Myocyte (in vitro differentiated cells): Measurements from ENCODE around the gene FERMT3. TPM values are rescaled to one million over a fixed set of nuclear protein-coding genes. Genes with fewer than 3 reads are reported as not detected.

Experiments used
- DNase-seq: peaks from one replicate; pipeline ENCODE4 v3.0.0-alpha.2; 2012; ENCODE audit warnings: low read depth
- total RNA-seq: library from RNA; depleted of rRNA; stranded (reverse); fragments of >200 nt; gene quantifications from 2 replicates; pipeline ENCODE4 v1.2.3, GENCODE V29; 2014

FERMT3 gene
- total RNA-seq, 1 donor from 2014 or later, result 19.4 TPM

GRCh38 chr11:64233913-64234586 lies 27.5 kb downstream of the FERMT3 start, which contains the start of gene VEGFB:
TSS of gene VEGFB (plus strand) at chr11:64234584. CDS start at chr11:64234834, 250 bp downstream.
- peak; percentile 63 for DNase-seq

DNA sequence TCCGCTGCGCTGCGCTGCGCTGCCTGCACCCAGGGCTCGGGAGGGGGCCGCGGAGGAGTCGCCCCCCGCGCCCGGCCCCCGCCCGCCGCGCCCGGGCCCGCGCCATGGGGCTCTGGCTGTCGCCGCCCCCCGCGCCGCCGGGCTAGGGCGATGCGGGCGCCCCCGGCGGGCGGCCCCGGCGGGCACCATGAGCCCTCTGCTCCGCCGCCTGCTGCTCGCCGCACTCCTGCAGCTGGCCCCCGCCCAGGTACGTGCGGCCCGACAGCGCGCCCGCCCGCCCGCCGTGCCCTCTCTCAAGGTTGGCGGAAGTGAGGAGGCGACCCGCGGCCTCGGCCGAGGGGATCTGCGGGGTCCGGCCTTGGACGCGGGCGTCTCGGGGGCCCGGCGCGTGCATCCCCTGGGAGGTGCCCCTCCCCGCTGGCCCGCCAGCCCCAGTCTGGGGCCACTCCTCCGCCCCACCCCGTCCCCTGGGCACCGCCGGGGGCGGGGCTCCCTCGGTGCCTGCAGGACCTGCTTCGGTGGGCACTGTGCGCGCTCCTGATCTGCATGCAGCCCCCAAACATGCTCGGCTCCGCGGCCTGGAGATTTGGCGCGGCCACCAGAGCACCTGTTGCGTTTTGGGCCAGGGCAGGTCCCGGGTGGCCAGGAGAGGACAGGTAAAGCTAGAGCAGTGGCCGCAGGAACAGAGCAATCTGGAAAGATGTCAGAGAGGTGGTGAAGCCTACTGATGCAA lies 28.3 kb downstream of the FERMT3 start:
- peak; percentile 43 for DNase-seq

- no peak for DNase-seq
Measured at GRCh38 chr11:64235437-64236161, 29.1 kb downstream of the FERMT3 start.

GRCh38 chr11:64237484-64237951 lies 31.0 kb downstream of the FERMT3 start:
- no peak for DNase-seq

DNA sequence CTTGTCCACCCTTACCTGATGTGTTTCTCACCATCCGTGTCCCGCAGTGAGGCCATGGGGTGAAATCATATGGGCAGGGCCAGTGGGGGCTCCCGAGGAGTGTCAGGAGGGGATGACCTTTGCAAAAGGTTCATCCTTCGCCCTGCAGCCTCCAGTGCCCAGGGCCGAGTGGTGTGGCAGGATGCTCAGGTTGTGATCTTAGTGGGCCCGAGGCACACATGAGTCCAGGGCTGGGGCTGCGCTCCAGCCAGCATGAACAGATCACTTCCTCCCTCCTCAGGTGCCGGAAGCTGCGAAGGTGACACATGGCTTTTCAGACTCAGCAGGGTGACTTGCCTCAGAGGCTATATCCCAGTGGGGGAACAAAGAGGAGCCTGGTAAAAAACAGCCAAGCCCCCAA lies 31.6 kb downstream of the FERMT3 start:
- DNase-seq, result no peak

GRCh38 chr11:64238999-64239398 lies 32.5 kb downstream of the FERMT3 start:
- DNase-seq, result no peak

DNA sequence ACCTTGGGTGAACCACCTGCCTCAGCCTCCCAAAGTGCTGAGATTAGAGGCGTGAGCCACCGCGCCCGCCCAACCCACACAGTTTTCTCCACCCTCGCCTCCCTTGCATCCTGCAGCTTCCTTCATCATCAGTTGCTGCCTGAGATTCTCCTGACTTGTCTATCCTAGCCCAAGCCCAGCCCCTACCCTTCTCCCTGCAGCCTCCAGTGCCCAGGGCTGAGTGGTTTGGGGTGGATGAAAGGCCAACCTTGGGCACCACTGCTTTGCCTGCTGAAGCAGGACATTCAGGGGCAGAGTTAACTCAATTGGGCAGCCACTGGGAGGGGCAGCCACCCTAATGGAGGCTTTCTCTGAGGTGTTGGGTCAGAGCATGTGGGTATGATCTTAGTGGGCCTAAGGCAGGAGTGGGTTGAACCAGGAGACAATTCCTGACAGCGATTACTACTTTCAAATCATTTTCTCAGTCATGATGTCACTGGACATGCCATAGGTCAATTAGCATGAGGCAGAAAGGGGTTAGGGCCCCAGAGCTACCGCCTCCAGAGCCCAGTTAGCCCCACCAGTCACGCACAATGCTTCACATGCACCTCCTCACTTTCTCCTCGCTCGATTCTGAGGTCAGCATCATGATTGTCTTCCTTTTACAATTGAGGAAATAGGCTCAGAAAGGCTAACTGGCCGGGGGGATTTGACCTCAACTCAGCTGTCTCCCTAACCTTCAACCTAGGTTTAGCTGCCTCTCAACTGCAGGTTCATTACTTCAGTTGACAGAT lies 33.3 kb downstream of the FERMT3 start:
- no peak for DNase-seq

- peak; percentile 97 for DNase-seq
Measured at GRCh38 chr11:64240435-64241240, 34.1 kb downstream of the FERMT3 start, which contains the start of gene FKBP2. TSS of gene FKBP2 (plus strand) at chr11:64241095. CDS start at chr11:64242388, 1,293 bp downstream.

DNA sequence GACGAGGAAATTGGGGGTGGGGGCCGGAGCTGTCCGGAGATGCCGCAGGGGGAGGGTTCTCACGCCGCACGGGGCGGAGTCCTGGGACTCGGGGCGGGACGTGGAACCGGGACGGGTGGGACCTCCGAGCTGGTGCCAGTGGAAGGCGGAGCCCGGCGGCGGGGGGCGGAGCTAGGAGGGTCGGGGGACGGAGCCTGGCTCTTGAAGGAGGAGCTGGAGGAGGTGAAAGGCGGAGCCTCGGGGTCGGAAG lies 34.6 kb downstream of the FERMT3 start:
- DNase-seq, result peak; percentile 99

- DNase-seq, result peak; percentile 58
Measured at GRCh38 chr11:64241491-64242374, 35.2 kb downstream of the FERMT3 start.

- DNase-seq, result no peak
Measured at GRCh38 chr11:64243236-64243854, 36.8 kb downstream of the FERMT3 start.

GRCh38 chr11:64244107-64244506 lies 37.6 kb downstream of the FERMT3 start:
- DNase-seq, result peak; percentile 53

DNA sequence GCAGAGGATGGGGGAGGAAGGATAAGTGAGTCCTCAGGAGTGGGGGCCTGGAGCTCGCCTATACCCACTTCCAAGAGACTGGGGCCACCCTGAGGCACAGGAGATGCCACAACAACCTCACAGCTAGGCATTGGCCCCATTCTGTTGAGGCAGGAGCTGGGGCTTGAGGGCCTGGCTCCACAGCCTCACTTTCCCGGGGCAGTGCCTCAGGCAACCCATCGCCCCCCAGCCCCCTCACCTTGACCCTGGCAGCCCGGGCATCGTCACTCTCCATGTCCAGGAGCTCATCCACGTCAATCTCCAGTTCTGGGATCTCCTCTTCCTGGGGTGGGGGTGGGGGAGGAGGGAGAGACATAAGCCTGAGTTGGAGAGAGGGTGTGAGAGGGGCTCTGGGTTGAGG lies 38.4 kb downstream of the FERMT3 start:
- DNase-seq, result peak; percentile 34

DNA sequence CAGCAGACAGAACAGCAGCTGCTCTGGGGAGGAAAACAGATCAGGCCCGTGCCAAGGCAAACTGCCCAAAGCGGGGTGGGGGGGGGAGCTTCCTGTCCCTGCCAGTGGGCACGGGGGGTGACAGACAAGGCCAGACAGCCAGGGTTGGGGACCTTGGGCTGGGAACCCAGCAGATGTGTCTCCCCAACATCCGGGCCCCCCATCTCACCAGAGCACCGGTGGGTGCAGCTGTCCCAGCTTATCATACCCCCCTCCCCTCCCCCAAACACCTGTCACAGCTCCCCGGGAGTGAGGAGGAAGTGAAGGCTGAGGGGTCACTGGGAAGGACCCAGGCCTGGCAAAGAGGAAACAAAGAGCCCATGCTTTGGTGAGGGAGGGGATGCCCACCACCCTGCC lies 38.9 kb downstream of the FERMT3 start:
- DNase-seq, result peak; percentile 97

DNA sequence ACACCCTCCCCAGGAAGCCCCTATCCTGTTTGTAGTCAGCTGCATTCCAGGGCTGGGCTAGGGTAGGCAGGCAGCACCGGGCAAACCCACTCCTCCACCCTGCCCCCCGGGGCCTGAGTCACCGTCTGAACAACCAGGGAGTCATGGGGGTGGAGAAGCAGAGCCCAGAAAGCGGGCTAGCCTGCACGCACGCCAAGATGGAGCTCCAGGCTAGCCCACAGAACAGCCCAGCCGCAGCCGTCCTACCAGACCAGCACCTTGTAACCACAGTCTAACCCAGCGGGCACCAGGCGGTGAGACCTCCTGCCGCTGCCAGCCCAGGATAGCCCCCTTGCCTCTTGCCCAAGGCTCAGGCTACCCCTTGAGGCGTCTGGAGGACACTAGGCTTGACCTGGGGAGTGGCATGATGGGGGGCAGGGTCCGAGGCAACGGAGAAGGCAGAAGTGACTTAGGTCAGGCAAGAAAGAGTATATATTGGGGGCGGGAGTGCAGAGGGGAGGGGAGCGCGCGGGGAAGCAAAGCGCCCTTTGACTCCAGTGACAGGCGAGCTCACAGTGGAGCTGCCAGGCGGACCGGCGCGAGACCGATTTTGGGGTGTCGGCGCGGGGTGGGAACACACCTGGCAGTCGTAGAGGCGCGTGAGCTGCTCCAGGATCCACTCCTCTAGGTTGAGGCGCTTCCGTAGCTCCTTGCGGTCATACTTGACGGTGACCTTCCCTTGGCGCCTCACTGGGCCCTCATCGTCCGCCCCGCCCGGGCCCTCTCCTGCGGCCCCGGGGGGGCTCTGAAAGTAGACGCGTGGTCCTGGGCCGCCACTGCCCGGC lies 39.5 kb downstream of the FERMT3 start:
- peak; percentile 99 for DNase-seq

DNA sequence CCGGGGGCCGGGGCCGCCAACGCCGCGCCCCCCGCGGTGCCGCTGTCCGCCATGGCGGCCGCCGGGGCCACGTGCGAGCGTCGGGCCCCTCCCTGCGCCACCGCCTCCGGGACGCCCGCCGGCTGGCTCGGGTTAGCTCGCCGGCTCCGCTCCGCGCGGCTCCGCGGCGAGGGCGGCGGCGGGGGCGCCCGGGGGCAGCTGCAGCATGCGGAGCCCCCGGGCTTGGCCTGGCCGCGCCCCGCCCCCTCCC lies 40.0 kb downstream of the FERMT3 start:
- DNase-seq, result peak; percentile 41

- DNase-seq, result peak; percentile 93
Measured at GRCh38 chr11:64246871-64247728, 40.6 kb downstream of the FERMT3 start, which contains the start of gene PPP1R14B. TSS of gene PPP1R14B (minus strand) at chr11:64246943. CDS start at chr11:64246673, 270 bp downstream.
